HepG2 (cell line): ENCODE results near the gene CUEDC2. TPM values are rescaled to one million over a fixed set of nuclear protein-coding genes. Genes with fewer than 3 reads are reported as not detected.

Experiments
- ATAC-seq: fragments of 200-7000 bp; cut with Tn5 transposase; 3 replicates; pipeline ENCODE4 v1.9.1; 2020; ENCODE audit warnings: mild to moderate bottlenecking, moderate library complexity
- BruUV-seq: library from RNA; stranded (reverse); fragments of 400-500 nt; replicated peaks from 2 replicates; lab custom pipeline; 2021; lab: Mats Ljungman, UMichigan
- CTCF ChIA-PET: fragments of 300-600 bp; formaldehyde crosslinking; extraction: SDS; loops from one replicate; lab custom pipeline; 2021; ENCODE audit warnings: low total read pairs, inconsistent platforms, low intra/inter-chr PET ratio; lab: Yijun Ruan, JAX
- POLR2A ChIA-PET: fragments of 350-600 bp; sonication (Branson Sonifier 250); formaldehyde crosslinking; loops from one replicate; lab custom pipeline; 2020; ENCODE audit warnings: antibody characterized with exemption, inconsistent platforms; lab: Yijun Ruan, JAX
- DNase-seq: peaks from one replicate; pipeline ENCODE4 v3.0.0-alpha.2; 2015; ENCODE audit warnings: low spot score
- FAIRE-seq: peaks from 3 replicates; lab custom pipeline; 2011; peaks lifted over from hg19 to GRCh38; lab: Jason Lieb, UNC
- H2AFZ ChIP-seq: one replicate; pipeline ENCODE4 v1.6.1; 2011; ENCODE audit warnings: low read length, inconsistent platforms
- H3K27ac ChIP-seq: fragments of 300-600 bp; 3 replicates; pipeline ENCODE4 v1.8.0; 2011; ENCODE audit warnings: mixed run types, mild to moderate bottlenecking, mixed read lengths, low read length, inconsistent platforms; ENCODE audit not compliant: insufficient read depth; ENCODE audit errors: extremely low read length
- H3K27me3 ChIP-seq, 2 experiments: fragments of 200-600 bp in 1 of 2; 2 replicates in 1 of 2; 3 replicates in 1 of 2; pipeline versions ENCODE4 v1.6.0 to v1.8.0; 2011; ENCODE audit warnings: low read length in 2 of 2, mild to moderate bottlenecking in 2 of 2, moderate library complexity in 2 of 2, inconsistent platforms in 1 of 2; ENCODE audit not compliant: insufficient read depth in 2 of 2, control insufficient read depth in 1 of 2
- H3K36me3 ChIP-seq, 2 experiments: fragments of 200-600 bp in 1 of 2; replicated peaks in 1 of 2; 2 replicates in 1 of 2; 3 replicates in 1 of 2; pipeline versions ENCODE4 v1.5.1 to v1.8.0; 2011; ENCODE audit warnings: low read length in 2 of 2, inconsistent platforms in 1 of 2; ENCODE audit not compliant: insufficient read depth in 2 of 2, control insufficient read depth in 1 of 2
- H3K4me1 ChIP-seq: 2 replicates; pipeline ENCODE4 v1.5.1; 2012; ENCODE audit warnings: low read length, inconsistent platforms; ENCODE audit not compliant: insufficient read depth
- H3K4me2 ChIP-seq: 2 replicates; pipeline ENCODE4 v1.6.0; 2011; ENCODE audit warnings: low read depth, low read length, inconsistent platforms
- H3K4me3 ChIP-seq, 3 experiments: fragments of 200-600 bp in 1 of 3; sonication (generic), shearing (Covaris generic) in 1 of 3; replicated peaks in 1 of 3; 2 replicates each; pipeline ENCODE4 v1.5.1; 2011 to 2016; ENCODE audit warnings: low read length in 3 of 3, inconsistent platforms in 2 of 3, low read depth in 2 of 3, mild to moderate bottlenecking in 2 of 3, control low read depth in 1 of 3, mixed read lengths in 1 of 3; ENCODE audit not compliant: insufficient read depth in 1 of 3
- H3K79me2 ChIP-seq: one replicate; pipeline ENCODE4 v1.6.1; 2011; ENCODE audit warnings: low read length, inconsistent platforms; ENCODE audit not compliant: insufficient read depth
- H3K9ac ChIP-seq: 2 replicates; pipeline ENCODE4 v1.6.0; 2011; ENCODE audit warnings: mild to moderate bottlenecking, low read depth, low read length, inconsistent platforms; ENCODE audit not compliant: insufficient read depth
- H3K9me3 ChIP-seq: 2 replicates; pipeline ENCODE4 v1.5.1; 2012; ENCODE audit warnings: mild to moderate bottlenecking, low read length
- H4K20me1 ChIP-seq: 2 replicates; pipeline ENCODE4 v1.6.0; 2011; ENCODE audit warnings: inconsistent platforms, mild to moderate bottlenecking, low read length, moderate library complexity; ENCODE audit not compliant: insufficient read depth
- SMAD3 ChIP-seq: sonication (generic); formaldehyde crosslinking; IDR thresholded peaks from 2 replicates; pipeline ENCODE4 v1.4.0; 2020; ENCODE audit warnings: missing genetic modification reagents
- ZFP36L1 ChIP-seq: sonication (generic); formaldehyde crosslinking; IDR thresholded peaks from 2 replicates; pipeline ENCODE4 v1.8.0; 2022; ENCODE audit warnings: mild to moderate bottlenecking, missing genetic modification reagents, moderate library complexity
- ZNF441 ChIP-seq: sonication (generic); formaldehyde crosslinking; IDR thresholded peaks from 2 replicates; pipeline ENCODE4 v1.7.0; 2021; ENCODE audit warnings: missing genetic modification reagents, borderline replicate concordance
- WGBS: methylation state at CpG from one replicate; pipeline ENCODE4 v1.1.6; 2017; ENCODE audit warnings: low lambda C conversion rate; 5-methylcytosine and 5-hydroxymethylcytosine counted together
- in situ Hi-C: cut with HindIII; loops from 2 replicates; pipeline ENCODE4 v1.10.0; 2017; ENCODE audit warnings: low pct_unique_long_range_greater_than_20kb; ENCODE audit not compliant: extremely low pct_ligation_motif_present
- intact Hi-C: fragments of 100-400 bp; cut with micrococcal nuclease; formaldehyde crosslinking; loops from one replicate; pipeline ENCODE4 v1.10.0; 2022; ENCODE audit not compliant: unreplicated experiment
- polyA plus RNA-seq, 8 experiments: library from polyadenylated mRNA; depleted of rRNA in 3 of 8; stranded (reverse) in 7 of 8; unstranded in 1 of 8; fragments of >200 nt; fragmentation: Illumina TruSeq in 4 of 8; extraction: Trizol in 4 of 8; gene quantifications; 2 replicates each; pipeline versions ENCODE4 v1.2.1 to v1.2.3, GENCODE V29; 2011 to 2016; ENCODE audit warnings: low read depth in 4 of 8, missing spikeins in 1 of 8, mixed read lengths in 1 of 8; ENCODE audit not compliant: insufficient read depth in 1 of 8
- total RNA-seq, 5 experiments: library from RNA; depleted of rRNA; stranded (reverse); fragments of >200 nt; fragmentation: Illumina TruSeq; extraction: Trizol; gene quantifications; 2 replicates each; pipeline ENCODE4 v1.2.3, GENCODE V29; 2016; ENCODE audit warnings: low read depth in 1 of 5
- TF ChIP-seq, protein P1 (sequence below): sonication (generic); formaldehyde crosslinking; IDR thresholded peaks from 2 replicates; pipeline ENCODE4 v1.8.0; 2023; ENCODE audit warnings: mild to moderate bottlenecking, missing genetic modification reagents
- TF ChIP-seq, protein P2 (sequence below): sonication (generic); formaldehyde crosslinking; IDR thresholded peaks from 2 replicates; pipeline ENCODE4; 2020; ENCODE audit warnings: missing genetic modification reagents, mild to moderate bottlenecking, borderline replicate concordance

Gene CUEDC2
- total and polyA plus RNA-seq, 2 of the 13 experiments (the other 11 are each of a cell fraction or from before 2014, with no cell fraction given), result 13.1 to 18.4 TPM

DNA sequence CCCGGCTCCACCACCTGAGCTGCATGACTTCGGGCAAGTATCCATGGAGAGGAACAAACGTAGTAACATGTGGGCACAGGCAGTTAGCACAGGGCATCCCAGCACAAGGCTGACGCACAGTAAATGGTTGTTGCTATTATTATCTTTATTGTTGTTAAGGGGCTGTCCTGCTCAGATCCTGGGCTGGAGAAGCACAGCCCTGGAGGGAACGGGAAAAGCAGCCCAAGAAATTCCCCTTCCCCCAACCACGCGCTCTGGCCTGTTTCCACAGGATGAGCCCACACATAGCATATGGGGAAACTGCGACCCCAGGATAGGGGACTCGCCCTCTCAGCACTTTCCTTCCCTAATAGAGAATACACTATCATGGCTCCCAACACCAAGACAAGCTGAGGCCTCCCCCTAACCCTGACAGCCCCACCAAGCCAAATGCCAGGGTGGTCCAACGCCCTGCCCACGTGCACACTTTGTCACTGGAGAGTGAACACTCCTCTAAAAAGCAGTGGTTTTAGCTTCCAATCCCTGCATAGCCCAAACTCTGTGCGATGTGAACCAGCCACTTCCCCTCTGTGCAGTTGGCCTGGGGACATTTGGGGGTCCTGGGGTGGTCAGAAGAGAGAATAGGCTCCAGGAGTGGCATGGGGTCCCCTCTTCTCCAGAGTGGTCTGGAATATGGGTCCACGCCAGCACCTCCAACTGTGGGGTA lies 24.8 kb downstream of the CUEDC2 start (continued):
- TF ChIP-seq, protein P1, sequence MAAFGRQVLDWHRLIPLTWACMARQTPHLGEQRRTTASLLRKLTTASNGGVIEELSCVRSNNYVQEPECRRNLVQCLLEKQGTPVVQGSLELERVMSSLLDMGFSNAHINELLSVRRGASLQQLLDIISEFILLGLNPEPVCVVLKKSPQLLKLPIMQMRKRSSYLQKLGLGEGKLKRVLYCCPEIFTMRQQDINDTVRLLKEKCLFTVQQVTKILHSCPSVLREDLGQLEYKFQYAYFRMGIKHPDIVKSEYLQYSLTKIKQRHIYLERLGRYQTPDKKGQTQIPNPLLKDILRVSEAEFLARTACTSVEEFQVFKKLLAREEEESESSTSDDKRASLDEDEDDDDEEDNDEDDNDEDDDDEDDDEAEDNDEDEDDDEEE, result no peak
- TF ChIP-seq ZNF441 (CRISPR knock-in tag), result no peak
- TF ChIP-seq, all 625 proteins: peak for 0

DNA sequence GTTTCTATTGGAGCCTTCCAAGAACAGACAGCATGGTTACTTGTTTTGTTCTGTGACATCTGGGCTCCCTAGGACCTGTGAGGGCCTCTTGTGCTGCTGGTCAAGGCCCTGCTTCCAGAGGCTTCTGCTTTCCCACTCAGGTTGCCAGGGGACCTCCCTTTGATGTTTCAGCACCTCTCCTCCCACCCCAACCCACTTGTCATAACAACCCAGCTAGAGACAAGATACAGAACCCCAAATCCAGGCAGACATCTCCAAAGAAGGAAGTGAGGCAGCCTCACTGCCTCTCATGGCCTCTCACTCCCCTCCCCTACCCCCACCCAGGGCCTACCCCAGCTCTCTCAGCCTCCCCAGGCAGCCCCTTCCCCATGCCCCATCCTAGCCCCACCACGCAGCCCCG lies 25.6 kb downstream of the CUEDC2 start:
- in situ Hi-C loops, result loop anchor here (10.0 kb wide), 1 partner anchor 68 kb away; no protein-coding TSS in a partner anchor
- H3K4me2 ChIP-seq, result no peak overlapping the region
- ATAC-seq (no peak), FAIRE-seq (no peak)
- H3K27me3 ChIP-seq, result peaks cover 17 to 50% of the 10 kb centered on the region in 2 experiments
- H3K79me2 ChIP-seq, result no peaks in the 10 kb centered on the region
- POLR2A ChIA-PET, result no interaction called here
- peaks cover 4% of the 10 kb centered on the region; the same call in 1 of the 2 replicates for H4K20me1 ChIP-seq
- no peak overlapping the region for H3K4me3 ChIP-seq
- TF ChIP-seq, protein P2, sequence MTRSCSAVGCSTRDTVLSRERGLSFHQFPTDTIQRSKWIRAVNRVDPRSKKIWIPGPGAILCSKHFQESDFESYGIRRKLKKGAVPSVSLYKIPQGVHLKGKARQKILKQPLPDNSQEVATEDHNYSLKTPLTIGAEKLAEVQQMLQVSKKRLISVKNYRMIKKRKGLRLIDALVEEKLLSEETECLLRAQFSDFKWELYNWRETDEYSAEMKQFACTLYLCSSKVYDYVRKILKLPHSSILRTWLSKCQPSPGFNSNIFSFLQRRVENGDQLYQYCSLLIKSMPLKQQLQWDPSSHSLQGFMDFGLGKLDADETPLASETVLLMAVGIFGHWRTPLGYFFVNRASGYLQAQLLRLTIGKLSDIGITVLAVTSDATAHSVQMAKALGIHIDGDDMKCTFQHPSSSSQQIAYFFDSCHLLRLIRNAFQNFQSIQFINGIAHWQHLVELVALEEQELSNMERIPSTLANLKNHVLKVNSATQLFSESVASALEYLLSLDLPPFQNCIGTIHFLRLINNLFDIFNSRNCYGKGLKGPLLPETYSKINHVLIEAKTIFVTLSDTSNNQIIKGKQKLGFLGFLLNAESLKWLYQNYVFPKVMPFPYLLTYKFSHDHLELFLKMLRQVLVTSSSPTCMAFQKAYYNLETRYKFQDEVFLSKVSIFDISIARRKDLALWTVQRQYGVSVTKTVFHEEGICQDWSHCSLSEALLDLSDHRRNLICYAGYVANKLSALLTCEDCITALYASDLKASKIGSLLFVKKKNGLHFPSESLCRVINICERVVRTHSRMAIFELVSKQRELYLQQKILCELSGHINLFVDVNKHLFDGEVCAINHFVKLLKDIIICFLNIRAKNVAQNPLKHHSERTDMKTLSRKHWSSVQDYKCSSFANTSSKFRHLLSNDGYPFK (CRISPR knock-in tag), result no peak
- TF ChIP-seq SMAD3 (CRISPR knock-in tag) (no peak), ZFP36L1 (CRISPR knock-in tag) (no peak)
- TF ChIP-seq, all 625 proteins: peak for 0
- no TSS peak for BruUV-seq
- Histone ChIP-seq H3K27ac (no peak overlapping the region), H3K36me3 (no peaks in the 10 kb centered on the region), H3K4me1 (peaks cover 25% of the 10 kb centered on the region), H2AFZ (no peak overlapping the region), H3K9me3 (no peaks in the 10 kb centered on the region), H3K9ac (no peak overlapping the region)
- CTCF ChIA-PET, result no interaction called here
- no peak for DNase-seq
- WGBS, result 0% methylated on average over 2 of the region's 2 CpGs
- intact Hi-C loops, result no loop called here
